Femur (tissue), 1 donor: ENCODE measurements around the gene MAPKAPK2.

Experiments
- DNase-seq: peaks from one replicate; pipeline ENCODE4 v3.0.0-alpha.2; 2017

The MAPKAPK2 gene

DNA sequence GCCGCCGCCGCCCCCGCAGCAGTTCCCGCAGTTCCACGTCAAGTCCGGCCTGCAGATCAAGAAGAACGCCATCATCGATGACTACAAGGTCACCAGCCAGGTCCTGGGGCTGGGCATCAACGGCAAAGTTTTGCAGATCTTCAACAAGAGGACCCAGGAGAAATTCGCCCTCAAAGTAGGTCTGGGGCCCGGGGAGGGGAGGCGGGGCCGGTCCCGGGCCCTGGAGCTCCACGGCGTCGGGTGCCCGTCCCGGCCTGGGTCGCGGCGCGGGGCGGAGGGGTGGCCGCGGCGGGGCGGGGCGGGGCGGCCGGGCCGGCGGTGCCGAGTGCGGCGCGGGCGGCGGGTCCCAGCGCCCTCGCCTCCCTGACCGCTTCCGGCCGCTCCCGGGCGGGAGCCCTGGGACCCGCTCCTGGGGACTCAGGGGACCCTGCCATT is 646 bp downstream of the MAPKAPK2 start:
- no peak for DNase-seq

DNA sequence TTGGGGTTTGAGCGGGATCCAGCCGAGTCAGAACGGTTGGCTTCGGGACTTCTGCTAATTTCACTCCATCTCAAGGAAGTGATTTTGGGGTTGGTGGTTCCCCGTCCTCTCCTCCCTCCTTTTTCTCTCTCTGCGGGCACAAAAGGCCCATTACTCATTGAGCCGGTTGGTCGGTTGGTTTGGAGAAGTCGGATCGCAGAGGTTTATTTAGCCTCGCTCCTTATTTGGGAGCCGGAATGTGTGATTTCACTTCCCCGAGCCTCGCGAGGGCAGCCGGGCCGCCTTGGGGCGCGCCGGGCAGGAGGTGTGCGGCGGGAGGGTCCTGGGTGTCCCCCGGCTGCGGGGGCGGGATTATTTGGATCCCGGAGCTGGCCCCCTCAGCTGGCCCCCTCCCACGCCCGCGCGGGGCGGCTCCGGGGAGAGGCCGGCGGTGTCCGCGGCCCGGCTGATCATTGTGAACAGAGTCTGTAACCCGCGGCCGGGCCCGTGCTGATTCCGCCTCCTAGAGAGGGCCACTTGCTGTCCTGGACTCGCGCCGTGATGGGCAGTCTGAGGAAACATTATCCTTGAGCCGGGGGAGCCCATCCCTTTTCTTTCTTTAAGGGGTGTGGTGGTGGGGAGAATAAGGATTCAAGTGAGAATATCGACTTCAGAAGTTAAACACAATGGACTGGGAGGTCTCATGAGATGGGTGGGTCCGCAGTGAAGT is 1.2 kb downstream of the MAPKAPK2 start:
- peak; percentile 73 for DNase-seq

DNA sequence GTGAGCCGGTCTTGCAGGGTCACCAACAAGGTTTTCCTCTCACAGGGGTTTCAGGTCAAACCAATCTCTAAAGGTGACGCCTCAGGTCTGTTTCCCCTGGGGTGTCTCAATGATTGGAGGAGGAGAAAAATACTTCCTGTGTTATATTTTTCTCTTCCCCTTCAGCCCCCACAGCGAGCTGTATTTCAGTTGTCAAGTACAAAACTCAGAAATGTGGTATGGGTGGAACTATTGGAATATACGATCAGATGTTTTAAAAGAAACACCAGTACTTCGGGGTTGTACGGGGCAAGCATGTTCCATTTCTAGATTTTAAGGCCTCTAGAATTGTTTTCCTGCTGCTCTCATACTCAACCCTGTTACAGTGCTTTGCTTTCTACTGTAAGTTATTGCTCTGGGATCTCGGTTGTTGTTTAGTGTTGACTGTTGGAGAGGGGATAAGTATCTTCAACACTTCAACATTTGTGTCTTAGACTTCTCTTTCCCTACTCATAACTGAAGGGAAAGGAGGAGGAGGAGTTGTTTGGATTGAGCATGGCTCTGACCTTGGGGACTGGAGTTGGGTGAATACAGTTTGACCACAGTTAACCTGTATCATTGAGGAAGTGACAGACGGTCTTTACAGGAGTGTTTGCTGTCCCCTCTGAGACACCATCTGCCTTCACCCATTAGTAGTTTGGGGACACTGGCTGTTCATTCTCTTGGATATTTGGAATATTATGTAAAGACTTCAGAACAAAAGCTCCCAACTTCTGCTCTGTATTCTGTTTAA is 2.0 kb downstream of the MAPKAPK2 start:
- DNase-seq: no peak

DNA sequence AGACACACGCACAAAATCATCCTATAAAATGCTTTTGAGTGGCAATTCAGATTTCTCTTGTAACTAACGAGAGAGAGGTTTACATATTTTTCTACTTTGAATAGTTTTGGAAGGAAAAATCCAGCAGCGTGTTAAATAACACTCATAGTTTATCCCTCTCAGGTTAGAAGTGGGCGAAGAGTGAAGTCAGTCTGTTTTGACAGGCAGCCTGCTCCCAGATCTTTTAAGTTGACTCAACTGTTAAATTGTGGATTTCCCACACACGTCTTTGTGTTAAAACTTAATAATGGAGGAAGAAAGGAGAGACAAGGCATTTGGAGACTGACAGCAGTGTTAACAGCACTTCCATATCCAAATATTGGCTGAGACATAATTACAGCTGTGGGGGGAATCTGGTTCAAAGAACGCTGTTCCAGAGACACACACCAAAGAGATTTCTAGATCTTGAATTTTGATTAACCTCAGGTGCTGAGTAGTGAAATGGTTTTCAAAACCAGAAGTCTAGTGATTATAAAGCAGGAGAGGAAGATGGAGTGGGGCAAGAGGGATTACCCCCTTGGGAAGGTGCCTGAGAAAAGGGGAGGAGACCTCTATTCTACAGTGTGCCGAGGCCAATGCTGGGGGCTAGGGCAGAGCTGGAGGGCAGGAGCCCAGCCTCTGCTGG is 2.7 kb downstream of the MAPKAPK2 start:
- no peak for DNase-seq

GRCh38 chr1:206687915-206688442 is 3.3 kb downstream of the MAPKAPK2 start:
- DNase-seq: no peak

DNA sequence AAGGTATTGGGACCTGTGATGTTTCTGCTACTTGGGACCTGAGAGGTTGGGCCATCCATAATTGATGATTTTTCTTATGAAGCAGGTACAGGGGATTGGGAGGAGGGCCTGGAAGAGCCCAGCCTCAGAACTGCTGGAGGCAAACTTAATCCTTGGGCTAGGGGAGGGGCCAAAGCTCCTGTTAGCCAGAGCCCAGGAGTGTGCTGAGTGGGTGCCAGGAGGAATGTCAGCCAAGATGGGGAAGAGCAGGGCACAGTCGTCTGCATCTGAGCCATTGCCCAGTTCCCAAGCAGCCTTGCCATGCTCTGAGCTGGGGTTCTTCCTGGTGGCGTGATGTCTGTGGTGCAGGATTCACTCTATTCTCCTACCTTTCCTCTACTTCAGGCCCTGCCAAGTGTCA is 5.8 kb downstream of the MAPKAPK2 start:
- DNase-seq: no peak

- no peak for DNase-seq
Observed at GRCh38 chr1:206691604-206692003, 6.9 kb downstream of the MAPKAPK2 start.

GRCh38 chr1:206693029-206693428 is 8.3 kb downstream of the MAPKAPK2 start:
- DNase-seq: peak; percentile 82

GRCh38 chr1:206693592-206693991 is 8.9 kb downstream of the MAPKAPK2 start:
- DNase-seq: no peak

DNA sequence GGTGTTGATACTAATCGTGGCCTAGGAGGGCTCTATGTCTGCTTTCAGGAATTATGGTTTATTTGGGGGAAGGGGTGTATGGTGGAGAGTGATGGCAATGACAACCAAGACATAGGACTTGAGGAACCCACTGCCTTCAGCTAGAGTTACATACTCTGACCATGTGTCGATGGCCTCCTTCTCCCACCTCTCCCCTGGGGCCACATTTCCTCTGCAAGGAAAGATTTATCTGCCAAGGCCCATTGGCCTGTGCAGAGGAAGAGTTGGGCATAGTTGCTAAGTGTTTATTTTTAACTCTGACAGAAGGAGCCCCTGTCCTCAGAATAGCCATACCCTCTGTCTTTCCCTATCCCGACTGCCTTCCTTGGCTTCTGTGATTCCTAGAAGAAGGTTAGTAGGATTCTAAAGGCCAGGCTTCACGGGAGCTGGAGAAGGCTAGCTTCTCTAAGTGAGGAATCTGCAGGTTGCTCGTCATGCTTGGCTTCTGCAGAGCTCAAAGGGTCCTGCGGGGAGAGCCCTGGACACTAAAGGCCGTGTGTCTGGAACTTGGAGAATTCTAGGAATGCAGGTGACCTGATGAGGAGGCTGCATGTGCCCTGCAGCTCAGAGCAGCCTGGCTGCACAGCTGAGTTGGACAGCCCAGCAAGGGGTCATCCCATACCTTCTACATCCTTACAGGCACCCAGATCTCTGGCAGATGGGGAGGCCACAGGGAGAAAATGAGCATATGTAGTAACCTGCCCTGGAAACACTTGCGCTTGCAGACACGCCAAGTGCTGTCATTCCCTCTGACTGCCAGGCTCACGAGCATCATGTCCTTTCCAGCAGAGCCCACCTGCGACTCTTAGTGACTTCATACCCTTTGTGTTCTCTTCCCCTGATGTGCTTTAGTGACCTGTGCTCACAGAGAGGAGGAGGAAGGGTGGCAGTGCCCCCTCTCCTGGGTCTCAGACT is 9.7 kb downstream of the MAPKAPK2 start:
- DNase-seq: no peak

- no peak for DNase-seq
Observed at GRCh38 chr1:206695733-206696132, 11.0 kb downstream of the MAPKAPK2 start.

DNA sequence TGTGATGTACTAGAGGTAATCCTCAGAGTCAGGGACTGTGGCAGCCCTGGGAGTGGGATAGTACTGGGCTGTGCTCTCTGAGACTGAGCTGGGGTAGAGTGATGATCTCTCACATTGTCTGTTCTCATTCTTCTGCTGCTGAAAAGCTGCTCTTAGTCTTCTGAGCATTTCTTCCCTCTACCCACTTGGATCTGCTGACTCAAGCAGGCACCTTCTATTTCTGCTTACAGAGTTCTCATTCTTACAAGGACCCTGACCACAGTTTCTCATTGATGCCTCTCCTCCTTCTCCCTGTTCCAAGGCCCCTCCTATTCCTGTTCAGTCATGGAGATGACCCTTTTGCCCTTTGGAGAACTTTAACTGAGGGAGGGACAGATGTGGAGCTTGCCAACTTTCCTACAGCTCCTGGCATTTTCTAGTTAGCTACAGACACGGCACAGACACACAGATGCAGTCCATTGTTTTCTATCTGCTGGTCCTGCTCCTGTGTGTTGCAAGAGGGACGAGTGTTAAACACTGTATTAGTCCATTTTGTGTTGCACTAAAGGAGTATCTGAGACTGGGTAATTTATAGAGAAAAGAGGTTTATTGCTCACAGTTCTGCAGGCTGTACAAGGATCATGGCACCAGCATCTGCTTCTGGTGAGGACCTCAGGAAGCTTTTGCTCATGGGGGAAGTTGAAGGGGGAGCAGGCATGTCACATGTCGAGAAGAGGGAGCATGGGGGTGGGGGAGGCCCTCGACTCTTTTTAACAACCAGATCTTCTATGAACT is 12.3 kb downstream of the MAPKAPK2 start:
- DNase-seq: no peak

GRCh38 chr1:206698011-206698410 is 13.3 kb downstream of the MAPKAPK2 start:
- DNase-seq: no peak

DNA sequence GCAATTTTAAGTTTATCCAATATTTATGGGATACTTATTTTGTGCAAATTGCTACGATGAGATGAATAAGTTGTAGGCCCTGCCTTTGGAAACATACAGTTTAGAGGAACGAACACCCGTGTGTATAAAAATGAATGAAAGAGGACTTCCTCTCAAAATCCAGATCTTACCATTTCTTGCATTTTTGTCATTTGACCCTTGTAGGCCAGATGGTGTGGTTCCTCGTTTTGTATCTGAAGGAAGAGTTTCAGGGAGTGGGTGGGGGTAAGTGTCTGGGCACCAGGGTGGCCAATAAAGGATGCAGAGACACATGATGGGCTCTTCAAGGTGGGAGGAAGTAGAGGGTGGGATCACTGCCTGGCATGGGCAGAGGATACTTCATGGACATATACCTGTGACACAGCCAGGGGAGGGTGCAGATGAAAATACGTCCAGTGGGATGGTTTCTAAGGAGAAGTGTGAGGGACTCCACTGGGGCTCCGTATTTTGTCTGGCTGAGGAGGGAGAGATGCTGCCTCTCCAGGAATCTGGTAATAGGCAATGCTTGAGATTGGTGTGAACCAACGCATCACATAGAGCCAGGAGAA is 14.4 kb downstream of the MAPKAPK2 start:
- DNase-seq: no peak

DNA sequence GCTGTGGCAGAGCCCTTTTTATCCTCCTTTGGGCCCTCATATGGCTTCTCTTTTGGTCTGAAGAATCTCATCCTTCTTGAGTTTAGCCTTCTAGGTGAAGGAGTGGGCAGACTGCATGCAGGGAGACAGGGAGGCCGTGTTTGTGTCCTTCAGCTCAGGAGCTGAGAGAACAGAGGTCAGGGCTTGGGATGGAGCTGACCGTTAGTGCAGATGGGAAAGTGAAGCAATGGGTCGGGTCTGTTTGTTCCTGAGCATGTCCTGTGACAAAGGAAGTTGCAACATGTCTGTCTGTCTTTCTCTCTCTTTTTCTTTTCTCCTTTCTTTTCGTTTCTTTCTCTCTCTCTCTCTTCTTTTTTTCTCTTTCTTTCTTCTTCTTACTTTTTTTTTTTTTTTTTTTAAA is 14.9 kb downstream of the MAPKAPK2 start:
- DNase-seq: no peak

DNA sequence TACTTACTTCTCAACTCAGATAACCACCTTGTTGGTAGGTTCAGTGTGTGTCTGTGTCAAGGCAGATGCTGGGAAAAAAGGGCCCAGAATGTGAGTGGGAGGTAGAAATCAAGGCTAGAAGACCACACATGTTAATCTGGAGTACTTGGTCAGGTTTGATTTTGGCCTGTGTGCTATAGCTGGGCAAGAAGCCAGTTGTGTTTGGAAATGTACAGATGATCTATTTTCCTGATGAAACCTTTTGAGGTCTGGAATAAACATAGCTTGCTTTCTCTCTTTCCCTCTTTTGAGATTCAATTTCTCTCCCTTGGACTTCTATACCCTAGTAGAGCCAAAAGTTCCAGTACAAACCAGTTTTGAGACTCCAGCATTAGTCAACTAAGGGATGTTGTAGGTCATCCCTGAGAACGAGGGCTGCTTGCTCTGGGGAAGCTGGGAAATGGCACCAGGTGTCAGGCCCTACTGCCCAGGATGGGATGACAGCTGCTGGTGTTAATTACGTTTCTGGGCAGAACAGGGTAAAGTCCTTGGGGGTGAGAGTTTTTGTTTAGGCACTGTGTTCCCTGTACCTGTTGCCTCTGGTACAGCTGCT is 15.8 kb downstream of the MAPKAPK2 start:
- peak; percentile 66 for DNase-seq

DNA sequence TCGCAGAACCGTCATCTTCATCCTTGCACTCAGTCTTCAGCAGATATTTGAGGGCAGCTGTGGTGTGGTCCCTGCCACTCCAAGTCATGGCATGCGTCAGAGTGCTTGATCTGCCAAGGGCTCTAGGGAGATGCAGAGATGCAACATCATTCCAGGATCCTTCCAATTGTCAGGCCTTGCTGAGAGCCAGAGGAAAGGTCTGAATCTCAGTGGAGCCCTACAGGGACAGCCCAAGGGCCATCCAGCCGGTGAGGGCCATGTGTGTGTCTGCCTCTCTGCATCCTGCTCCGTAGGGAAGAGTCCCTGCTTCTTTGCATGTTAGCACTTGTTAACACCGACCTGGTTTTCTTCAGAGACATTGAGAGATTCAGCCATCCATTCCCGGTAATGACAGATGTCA is 17.6 kb downstream of the MAPKAPK2 start:
- DNase-seq: no peak

- DNase-seq: no peak
Observed at GRCh38 chr1:206702803-206703202, 18.1 kb downstream of the MAPKAPK2 start.

DNA sequence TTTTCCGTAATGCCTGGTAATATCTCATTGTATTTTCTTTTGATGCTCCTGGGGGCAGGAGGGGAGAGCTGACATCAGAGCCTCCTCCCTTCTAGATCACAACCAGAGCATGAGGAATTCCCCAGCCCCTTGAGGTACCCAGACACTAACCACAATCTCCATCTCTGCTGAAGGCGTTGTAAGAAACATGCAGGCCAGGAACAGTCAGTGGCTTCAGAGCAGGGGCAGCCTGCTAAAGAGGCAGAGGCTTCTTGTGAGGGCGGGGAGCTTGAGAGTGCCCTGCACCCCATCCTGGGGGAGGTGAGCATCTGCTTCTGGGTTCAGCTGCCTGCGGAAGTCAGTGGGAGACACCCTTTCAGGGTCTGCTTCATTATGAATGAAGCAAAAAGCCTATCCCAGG is 19.0 kb downstream of the MAPKAPK2 start:
- DNase-seq: no peak

GRCh38 chr1:206704226-206704625 is 19.5 kb downstream of the MAPKAPK2 start:
- no peak for DNase-seq

- peak; percentile 79 for DNase-seq
Observed at GRCh38 chr1:206705191-206705590, 20.5 kb downstream of the MAPKAPK2 start.
